MM.1S (cell line): ENCODE measurements around the gene TRMT13.
A peak's percentile ranks its signal among the peaks of the same experiment; 100 is the strongest.

Source experiments
- DNase-seq: peaks from one replicate; pipeline ENCODE4 v3.0.0-alpha.2; 2015
- H2AFZ ChIP-seq: fragments of 300-600 bp; sonication (generic); 2 replicates; pipeline ENCODE4 v1.6.0; 2016; ENCODE audit warnings: antibody characterized with exemption, low read length
- H3F3A ChIP-seq: fragments of 300-600 bp; sonication (generic); 2 replicates; pipeline ENCODE4 v1.6.1; 2016; ENCODE audit warnings: mild to moderate bottlenecking, antibody characterized with exemption, low read length, moderate library complexity, mixed read lengths; ENCODE audit not compliant: insufficient read depth
- H3K27ac ChIP-seq: fragments of 300-600 bp; sonication (generic); 2 replicates; pipeline ENCODE4 v1.5.1; 2016; ENCODE audit warnings: mild to moderate bottlenecking, low read length
- H3K27me3 ChIP-seq: fragments of 300-600 bp; sonication (generic); replicated peaks from 2 replicates; pipeline ENCODE4 v1.6.0; 2016; ENCODE audit warnings: low read length; ENCODE audit not compliant: insufficient read depth
- H3K36me3 ChIP-seq: fragments of 300-600 bp; sonication (generic); replicated peaks from 2 replicates; pipeline ENCODE4 v1.6.1; 2016; ENCODE audit warnings: mild to moderate bottlenecking, low read length, mixed read lengths; ENCODE audit not compliant: insufficient read depth
- H3K4me1 ChIP-seq: fragments of 300-600 bp; sonication (generic); 2 replicates; pipeline ENCODE4 v1.6.1; 2016; ENCODE audit warnings: low read length, mixed read lengths
- H3K4me2 ChIP-seq: fragments of 300-600 bp; sonication (generic); 2 replicates; pipeline ENCODE4 v1.6.0; 2016; ENCODE audit warnings: low read depth, low read length
- H3K4me3 ChIP-seq: fragments of 300-600 bp; sonication (generic); 2 replicates; pipeline ENCODE4 v1.5.1; 2016; ENCODE audit warnings: low read length, mixed read lengths
- H3K79me2 ChIP-seq: fragments of 300-600 bp; sonication (generic); 2 replicates; pipeline ENCODE4 v1.6.1; 2016; ENCODE audit warnings: mixed run types, low read length, mixed read lengths
- H3K9ac ChIP-seq: fragments of 300-600 bp; sonication (generic); 2 replicates; pipeline ENCODE4 v1.6.1; 2016; ENCODE audit warnings: low read length, mixed read lengths
- H3K9me2 ChIP-seq: fragments of 300-600 bp; sonication (generic); replicated peaks from 2 replicates; pipeline ENCODE4 v1.6.1; 2016; ENCODE audit warnings: mild to moderate bottlenecking, low read length, mixed read lengths; ENCODE audit not compliant: insufficient read depth
- H3K9me3 ChIP-seq: fragments of 300-600 bp; sonication (generic); replicated peaks from 2 replicates; pipeline ENCODE4 v1.6.1; 2016; ENCODE audit warnings: mild to moderate bottlenecking, low read length, mixed read lengths; ENCODE audit not compliant: insufficient read depth
- H4K20me1 ChIP-seq: fragments of 300-600 bp; sonication (generic); 2 replicates; pipeline ENCODE4 v1.6.1; 2016; ENCODE audit warnings: mild to moderate bottlenecking, low read length, moderate library complexity, mixed read lengths; ENCODE audit not compliant: insufficient read depth
- CTCF ChIP-seq: fragments of 300-600 bp; sonication (generic); IDR thresholded peaks from 2 replicates; pipeline ENCODE4 v1.5.1; 2016; ENCODE audit warnings: antibody characterized with exemption, low read length, mixed read lengths
- EZH2 ChIP-seq: fragments of 300-600 bp; sonication (generic); optimal IDR thresholded peaks from 2 replicates; pipeline ENCODE3; 2017; ENCODE audit warnings: low read depth, mild to moderate bottlenecking, antibody characterized with exemption, low read length, mixed read lengths
- EZH2phosphoT487 ChIP-seq: fragments of 300-600 bp; sonication (generic); IDR thresholded peaks from 2 replicates; pipeline ENCODE4 v1.6.1; 2018; ENCODE audit warnings: antibody characterized with exemption, low read length

The TRMT13 gene

GRCh38 chr1:100130552-100131077 is 2.3 kb upstream of the TRMT13 start:
- TF ChIP-seq EZH2 (no peak), EZH2phosphoT487 (no peak), CTCF (no peak)
- no peak overlapping the region for H3K9ac ChIP-seq
- H3K27me3 ChIP-seq: no peaks in the 10 kb centered on the region
- H3K36me3 ChIP-seq: no peaks in the 10 kb centered on the region
- H3K4me3 ChIP-seq: no peak overlapping the region
- H3K9me2 ChIP-seq: no peaks in the 10 kb centered on the region
- peaks cover 65% of the 10 kb centered on the region for H3K79me2 ChIP-seq
- 0 out of 2 replicates have a peak, but pooled peaks cover 3% of the 10 kb centered on the region for H3K4me1 ChIP-seq
- H3K27ac ChIP-seq: no peak overlapping the region
- H3F3A ChIP-seq: no peaks in the 10 kb centered on the region
- no peak for DNase-seq
- no peak overlapping the region for H3K4me2 ChIP-seq
- no peaks in the 10 kb centered on the region for H4K20me1 ChIP-seq
- no peaks in the 10 kb centered on the region for H3K9me3 ChIP-seq
- no peak overlapping the region for H2AFZ ChIP-seq

GRCh38 chr1:100131623-100132022 is 1.3 kb upstream of the TRMT13 start:
- H3K27ac ChIP-seq: no peak overlapping the region
- H3K9me3 ChIP-seq: no peaks in the 10 kb centered on the region
- no peaks in the 10 kb centered on the region for H3K27me3 ChIP-seq
- 0 out of 2 replicates have a peak, but pooled peaks cover 3% of the 10 kb centered on the region for H3K4me1 ChIP-seq
- DNase-seq: no peak
- peak overlapping the region; percentile 65; the same call in 1 of the 2 replicates for H3K4me2 ChIP-seq
- no peaks in the 10 kb centered on the region for H3F3A ChIP-seq
- H3K9me2 ChIP-seq: no peaks in the 10 kb centered on the region
- H3K9ac ChIP-seq: peak overlapping the region; percentile 59; the same call in 1 of the 2 replicates
- peak overlapping the region; percentile 79 for H3K4me3 ChIP-seq
- no peak overlapping the region for H2AFZ ChIP-seq
- H3K79me2 ChIP-seq: peaks cover 61% of the 10 kb centered on the region
- H3K36me3 ChIP-seq: no peaks in the 10 kb centered on the region
- H4K20me1 ChIP-seq: no peaks in the 10 kb centered on the region
- TF ChIP-seq EZH2phosphoT487: no peak
- TF ChIP-seq CTCF: no peak
- TF ChIP-seq EZH2: no peak

- Histone ChIP-seq H3F3A (no peaks in the 10 kb centered on the region), H3K9ac (no peak overlapping the region), H3K79me2 (peaks cover 41% of the 10 kb centered on the region), H3K4me2 (no peak overlapping the region), H3K27ac (no peak overlapping the region), H3K4me3 (no peak overlapping the region), H4K20me1 (no peaks in the 10 kb centered on the region), H3K27me3 (no peaks in the 10 kb centered on the region), H3K36me3 (no peaks in the 10 kb centered on the region), H3K9me2 (no peaks in the 10 kb centered on the region), H2AFZ (no peak overlapping the region), H3K4me1 (0 out of 2 replicates have a peak, but pooled peaks cover 3% of the 10 kb centered on the region), H3K9me3 (no peaks in the 10 kb centered on the region)
- TF ChIP-seq EZH2: no peak
- no peak for TF ChIP-seq CTCF
- TF ChIP-seq EZH2phosphoT487: no peak
- DNase-seq: no peak
Measured at GRCh38 chr1:100134872-100135271, 1.9 kb downstream of the TRMT13 start.
